HG03460 (cell line): Measurements from ENCODE around the gene MYH15.

Experiments
- ATAC-seq: cut with Tn5 transposase; IDR thresholded peaks from one replicate; pipeline ENCODE4 v1.9.1; 2021; ENCODE audit not compliant: unreplicated experiment

The MYH15 gene

DNA sequence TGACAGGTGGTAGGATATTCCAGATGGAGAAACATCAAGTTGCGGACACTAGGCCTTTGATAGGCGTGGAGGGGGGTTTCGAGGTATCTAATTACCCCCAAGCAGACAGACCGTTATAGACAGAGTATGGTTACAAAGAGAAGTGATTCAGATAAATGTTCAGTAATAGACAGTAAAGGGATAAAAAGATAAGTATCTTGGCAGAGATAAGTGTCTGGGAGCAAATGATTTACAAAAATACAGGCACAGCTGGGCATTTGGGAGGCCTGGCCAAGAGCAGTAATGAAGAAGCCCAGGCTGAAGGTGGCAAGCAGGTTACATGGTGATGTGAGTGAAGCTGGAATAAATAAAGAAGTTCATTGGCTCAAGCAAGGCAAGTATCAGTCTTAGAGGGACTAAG, 659 bp upstream of the MYH15 start:
- ATAC-seq: no peak

DNA sequence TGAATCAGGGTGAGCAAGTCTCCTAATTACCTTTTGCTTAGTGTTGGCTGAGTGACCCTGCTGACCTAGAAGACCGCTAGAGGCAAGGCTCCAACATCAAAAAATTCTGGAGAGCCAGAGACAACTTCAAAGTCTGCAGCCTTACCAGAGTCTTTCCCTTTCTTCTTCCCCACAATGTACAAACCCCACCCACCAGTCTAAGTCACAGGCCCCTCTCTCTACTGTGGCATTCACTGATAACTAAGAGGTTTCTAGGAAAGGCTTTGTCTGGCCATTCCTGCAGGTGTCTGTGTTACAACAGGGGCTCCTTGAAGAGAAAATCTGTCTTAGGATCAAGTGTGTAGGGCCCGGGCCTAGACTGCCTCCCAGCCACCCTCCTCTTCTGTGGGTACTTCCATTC, 525 bp downstream of the MYH15 start:
- ATAC-seq: no peak

GRCh38 chr3:108509263-108509662, 1.1 kb downstream of the MYH15 start:
- ATAC-seq: no peak

DNA sequence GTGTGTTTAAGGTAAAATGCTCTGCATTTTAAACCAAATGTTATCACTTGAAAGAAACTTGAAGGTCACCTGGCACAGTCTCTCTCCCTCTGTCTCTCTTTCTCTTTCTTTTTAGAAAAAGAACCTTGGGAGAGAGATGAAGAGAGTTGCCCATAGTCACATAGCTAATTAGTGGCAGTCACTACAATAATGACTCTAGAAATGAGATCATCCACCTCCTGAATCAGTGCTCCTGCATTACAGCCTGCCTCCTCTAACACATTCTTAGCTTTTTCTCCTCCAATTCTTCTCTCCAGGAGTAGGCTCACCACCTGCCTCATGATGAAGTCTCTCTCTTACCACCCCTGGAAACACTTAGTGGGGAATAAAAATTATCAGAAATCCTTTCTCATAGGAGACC, 2.5 kb downstream of the MYH15 start:
- ATAC-seq: no peak

DNA sequence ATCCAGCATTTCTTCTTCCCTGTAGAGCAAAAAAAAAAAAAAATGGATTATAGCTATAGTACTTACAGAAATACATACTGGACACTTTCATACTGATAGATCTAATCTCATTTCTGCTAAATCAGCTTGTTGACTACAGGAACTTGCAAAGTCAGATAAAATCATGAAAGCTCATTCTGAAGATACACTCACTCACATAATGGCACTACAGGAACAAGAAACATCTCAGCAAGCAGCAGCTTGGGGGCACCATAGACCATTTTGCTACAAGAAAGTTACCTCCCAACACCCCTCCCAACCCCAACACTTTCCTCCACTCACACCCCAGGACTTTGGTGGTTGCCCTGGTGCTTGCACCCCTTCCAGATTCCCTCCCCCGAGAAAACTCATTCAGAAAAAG, 4.6 kb downstream of the MYH15 start:
- no peak for ATAC-seq

DNA sequence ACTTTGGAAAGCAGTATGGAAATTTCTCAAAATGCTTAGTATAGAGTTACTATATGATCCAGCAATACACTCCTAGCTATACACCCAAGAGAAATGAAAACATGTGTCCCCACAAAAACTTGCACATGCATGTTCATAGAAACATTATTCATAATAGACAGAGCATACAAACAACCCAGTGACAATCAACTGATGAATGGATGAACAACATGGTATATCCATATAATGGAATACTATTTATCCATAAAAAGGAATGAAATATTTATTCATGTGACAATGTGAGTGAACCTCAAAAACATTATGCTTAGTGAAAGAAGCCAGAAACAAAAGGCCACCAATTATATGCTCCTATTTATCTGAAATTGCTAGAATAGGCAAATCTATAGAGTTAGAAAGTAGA, 6.7 kb downstream of the MYH15 start:
- ATAC-seq: no peak

DNA sequence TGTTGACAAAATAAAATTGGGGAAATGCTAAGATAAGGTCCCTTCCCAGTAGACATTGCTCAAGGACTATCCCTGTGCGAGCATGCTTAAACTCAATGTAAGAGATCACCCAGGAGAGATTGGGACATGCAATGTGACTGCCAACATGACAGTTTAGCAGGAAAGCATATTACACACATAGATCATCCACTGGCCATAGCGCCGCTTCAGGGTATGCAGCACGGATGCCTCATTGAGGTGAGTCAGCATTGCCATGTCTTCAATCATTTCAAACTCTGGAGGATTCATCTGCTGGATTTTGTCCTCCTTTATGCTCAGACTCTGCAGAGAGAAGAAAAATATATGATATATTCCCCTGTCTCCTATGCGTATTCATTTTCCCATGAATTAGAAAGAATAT, 8.9 kb downstream of the MYH15 start:
- no peak for ATAC-seq

DNA sequence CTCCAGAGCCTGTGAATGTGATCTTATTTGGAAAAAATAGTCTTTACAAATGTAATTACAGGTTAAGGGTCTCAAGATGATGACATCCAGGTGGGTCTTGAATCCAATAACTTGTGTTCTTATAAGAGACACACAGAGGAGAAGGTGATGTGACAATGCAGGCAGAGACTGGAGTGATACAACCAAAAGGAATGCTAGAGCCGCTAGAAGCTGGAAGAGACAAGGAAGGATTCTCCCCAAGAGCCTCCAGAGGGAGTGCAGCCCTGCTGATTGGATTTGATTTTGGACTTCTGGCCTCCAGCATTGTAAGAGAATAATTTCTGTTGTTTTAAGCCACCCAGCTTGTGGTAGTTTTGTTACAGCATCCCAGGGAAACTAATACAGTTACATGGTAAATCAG, 9.7 kb downstream of the MYH15 start:
- no peak for ATAC-seq

DNA sequence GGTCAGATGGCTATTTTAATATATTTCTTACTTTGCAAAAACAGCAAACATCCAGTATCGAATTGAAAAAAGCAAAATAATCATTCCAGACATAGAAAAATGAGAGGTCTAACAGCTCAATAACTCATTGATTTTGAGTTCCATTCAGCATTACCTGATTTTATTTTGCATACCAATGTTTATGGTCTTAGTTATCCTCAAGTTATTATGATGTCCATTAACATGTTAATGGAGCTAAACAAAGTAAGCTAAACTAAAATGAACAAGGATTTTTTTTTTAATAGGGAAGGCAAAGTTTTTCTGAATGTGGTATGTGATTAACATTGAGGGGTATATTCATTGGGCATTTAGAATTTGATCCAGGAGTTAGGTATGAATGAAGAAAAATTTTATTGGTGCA, 13.1 kb downstream of the MYH15 start:
- no peak for ATAC-seq

DNA sequence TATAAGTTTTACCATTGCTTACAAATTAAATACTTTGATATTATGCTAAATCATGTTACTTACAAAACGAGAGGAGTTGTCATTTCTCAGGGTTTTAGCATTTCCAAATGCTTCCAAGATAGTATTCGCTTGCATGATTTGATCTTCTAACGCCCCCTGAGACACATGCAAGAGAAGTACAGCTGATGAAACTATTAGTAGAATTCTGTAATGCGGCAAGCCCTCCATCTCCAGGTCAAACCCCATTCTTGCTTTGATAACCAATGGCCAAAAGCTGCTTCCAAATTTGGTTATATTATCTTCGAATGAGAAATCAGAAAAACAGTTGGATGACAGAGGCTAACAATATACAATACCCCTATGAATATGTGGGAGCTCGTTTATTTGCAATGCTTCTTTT, 14.7 kb downstream of the MYH15 start:
- ATAC-seq: no peak

DNA sequence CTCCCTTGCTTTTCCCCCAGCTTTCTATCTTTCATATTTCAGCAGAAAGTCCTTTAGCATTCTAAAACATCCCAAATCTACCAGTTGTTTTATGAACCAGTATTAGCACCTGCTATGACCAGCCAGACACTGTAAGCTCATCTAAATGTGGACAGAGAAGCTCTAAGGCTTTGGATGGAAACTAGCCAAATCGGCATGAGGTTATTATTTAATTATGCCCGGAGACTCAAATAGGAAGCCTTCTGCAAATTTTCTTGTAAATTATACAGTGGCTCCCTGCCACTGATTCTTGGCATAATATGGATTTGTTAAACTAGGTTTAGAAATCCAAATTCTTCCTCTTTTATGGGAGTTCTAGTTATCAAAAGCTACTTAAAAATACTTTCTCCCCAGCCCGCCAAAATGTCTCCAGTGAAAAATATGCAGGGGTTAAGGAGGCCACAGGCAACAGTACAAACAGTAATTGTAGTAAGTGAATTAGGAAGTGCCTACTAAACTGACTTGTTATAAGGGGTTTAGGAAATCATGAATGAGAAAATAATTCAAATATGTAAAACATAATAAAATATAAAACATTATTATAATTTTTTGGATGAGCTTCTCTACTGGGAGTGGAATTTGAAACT, 15.4 kb downstream of the MYH15 start:
- no peak for ATAC-seq

DNA sequence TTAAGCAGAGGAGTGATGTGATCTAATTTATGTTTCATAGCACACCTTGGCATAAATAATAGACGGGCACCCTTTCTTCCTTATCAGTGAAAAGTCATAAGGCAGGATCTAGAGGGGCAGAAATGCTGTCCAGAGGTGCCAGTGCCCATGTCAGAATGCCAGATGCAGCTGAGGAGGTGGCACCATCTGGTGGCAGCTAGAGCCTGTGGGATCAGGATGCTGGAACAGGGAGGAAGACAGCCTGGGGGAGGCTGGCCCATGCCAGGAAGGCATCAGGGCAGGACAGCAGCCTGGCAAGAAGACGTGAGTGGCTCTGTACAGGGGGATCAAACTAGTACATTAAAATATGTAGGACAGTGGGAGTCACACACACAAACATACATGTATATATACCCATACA, 16.5 kb downstream of the MYH15 start:
- ATAC-seq: no peak

DNA sequence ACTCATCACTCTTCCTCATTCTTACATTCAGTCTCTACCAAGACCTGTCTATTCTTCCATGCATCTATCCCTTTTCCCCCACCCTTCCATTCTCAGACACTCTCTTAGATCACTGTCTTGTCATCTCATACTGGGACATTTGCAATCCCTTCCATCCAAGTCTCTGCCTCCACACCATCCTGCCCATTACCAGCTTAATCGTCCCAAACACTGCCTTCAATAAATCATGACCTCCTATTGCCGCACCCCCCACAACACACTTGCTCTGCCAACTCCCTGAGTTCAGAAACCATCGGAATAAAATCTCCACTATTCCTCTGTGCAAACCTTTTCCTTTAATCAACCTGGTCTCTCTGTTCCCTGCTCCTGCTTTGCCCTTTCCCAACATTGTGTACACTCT, 18.9 kb downstream of the MYH15 start:
- no peak for ATAC-seq

GRCh38 chr3:108489776-108490175, 20.6 kb downstream of the MYH15 start:
- ATAC-seq: peak; percentile 71

DNA sequence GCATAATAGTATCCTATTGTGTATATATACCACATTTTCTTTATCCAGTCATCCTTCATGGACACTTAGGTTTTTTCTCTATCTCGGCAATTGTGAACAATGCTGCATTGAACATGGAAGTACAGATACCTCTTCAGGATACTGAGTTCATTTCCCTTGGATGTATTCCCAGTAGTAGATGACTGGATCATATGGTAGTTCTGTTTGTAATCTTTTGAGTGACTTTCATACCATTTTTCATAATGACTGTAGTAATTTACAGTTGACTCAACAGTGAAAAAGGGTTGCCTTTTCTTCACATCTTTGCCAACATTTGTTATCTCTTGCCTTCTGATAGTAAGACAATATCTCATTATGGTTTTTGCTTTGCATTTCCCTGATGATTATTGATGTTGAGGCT, 21.8 kb downstream of the MYH15 start:
- ATAC-seq: no peak

DNA sequence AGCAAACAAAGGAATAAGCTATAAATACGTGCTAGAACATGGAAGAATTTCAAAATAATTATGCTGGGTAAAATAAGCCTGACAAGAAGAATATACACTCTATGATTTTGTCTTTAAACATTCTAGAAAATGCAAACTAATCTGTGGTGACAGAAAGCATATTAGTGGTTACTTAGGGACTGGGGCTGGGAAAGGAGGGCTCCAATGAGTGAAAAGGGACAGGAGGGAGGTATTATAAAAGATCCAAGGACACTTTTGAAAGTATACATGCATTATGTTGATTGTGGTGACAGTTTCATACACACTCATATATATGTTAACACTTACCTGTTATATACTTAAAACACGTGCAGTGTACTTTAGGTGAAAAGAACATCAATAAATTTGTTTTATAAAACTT, 23.0 kb downstream of the MYH15 start:
- ATAC-seq: no peak

DNA sequence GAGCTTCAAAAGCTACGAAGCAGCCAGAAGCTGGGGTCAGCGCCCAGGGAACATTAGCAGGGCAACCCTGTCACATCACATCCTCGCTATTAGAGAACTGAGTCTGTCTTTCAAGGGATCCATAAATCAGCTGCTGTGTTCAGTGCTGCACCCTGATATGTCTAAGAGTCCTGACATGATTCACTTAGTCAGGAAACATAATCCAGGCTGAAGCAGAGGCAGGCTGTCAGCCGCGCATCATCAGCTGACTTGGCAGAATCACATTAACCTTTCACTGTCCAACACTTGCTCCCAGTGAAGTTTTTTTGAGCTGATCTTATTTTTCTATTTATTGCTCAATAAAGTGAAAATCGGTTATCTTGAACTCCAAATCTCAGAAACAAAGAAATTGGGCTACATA, 23.5 kb downstream of the MYH15 start:
- ATAC-seq: no peak

DNA sequence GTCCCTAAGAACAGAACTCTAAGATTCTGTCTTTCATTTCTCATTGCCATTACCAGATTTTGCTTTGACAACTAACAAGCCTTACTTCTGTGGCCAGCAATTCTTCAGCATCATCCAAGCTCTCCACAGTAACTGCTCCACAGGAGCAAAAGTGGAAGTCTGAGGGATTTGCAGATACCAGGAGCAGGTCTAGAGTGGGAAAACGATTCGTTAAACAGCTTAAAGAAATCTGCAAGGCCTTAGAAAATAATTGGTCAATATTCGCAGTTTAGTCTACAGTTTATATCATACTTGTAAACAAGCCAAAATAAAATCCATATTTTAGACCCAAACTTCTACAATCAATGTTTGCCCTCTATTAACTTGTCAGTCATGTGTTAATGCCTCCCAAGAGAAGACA, 24.1 kb downstream of the MYH15 start:
- no peak for ATAC-seq

DNA sequence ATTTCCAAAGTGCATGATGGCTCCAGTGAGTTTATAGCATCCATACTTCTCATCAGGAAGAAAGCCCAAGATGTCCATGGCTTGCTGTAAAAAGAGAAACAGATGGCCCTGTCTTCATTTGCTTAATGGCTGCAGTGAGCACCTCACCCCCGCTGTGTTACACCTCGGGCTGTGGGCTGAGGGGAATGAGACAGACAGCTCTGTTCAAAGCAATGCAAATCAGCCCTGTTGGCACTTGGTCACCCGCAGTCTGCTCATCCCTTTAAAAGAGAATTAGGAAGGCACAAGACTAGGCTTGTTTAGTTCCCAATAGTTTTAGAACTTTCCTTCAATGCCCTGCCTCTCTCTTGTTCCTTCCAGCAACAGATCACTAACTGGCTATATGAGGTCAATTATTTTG, 25.2 kb downstream of the MYH15 start:
- ATAC-seq: no peak

DNA sequence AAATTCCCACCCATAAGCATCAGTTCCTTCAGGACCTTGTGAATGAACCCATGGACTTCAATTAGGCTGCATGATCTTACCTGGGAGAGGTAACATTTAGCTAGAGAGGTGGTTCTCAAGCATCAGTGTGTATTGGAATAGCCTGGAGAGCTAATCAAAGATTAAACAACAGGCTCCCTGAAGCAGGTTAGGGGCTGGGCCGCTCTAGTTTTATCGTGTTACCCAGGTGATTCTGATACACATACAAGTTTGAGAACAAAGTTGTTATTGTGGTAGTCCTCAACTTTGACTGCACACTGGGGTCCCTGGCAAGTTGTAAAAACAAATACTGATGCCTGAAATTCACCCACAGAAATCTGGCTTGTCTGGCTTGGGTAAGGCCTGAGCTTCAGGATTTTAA, 31.2 kb downstream of the MYH15 start:
- ATAC-seq: no peak

- ATAC-seq: peak; percentile 58
These were observed 32.8 kb downstream of the MYH15 start for GRCh38 chr3:108477511-108478147.

- no peak for ATAC-seq
These were observed 35.1 kb downstream of the MYH15 start for GRCh38 chr3:108475220-108475782.

- ATAC-seq: no peak
These were observed 35.8 kb downstream of the MYH15 start for GRCh38 chr3:108474581-108474980.
